ENCODE results near the gene MVK.

MVK gene

GRCh38 chr12:109545826-109546225 lies 27.8 kb upstream of the MVK start:
- no peak for DNase-seq (ENCODE audit: low spot score)

GRCh38 chr12:109547286-109547685 lies 26.3 kb upstream of the MVK start:
- no peak for DNase-seq (ENCODE audit: low spot score)

- DNase-seq (ENCODE audit: low spot score): no peak
Observed at GRCh38 chr12:109548258-109548657, 25.3 kb upstream of the MVK start.

GRCh38 chr12:109549613-109550270 lies 23.9 kb upstream of the MVK start:
- no peak for DNase-seq (ENCODE audit: low spot score)

- DNase-seq (ENCODE audit: low spot score): no peak
Observed at GRCh38 chr12:109550281-109550680, 23.3 kb upstream of the MVK start.

- no peak for DNase-seq (ENCODE audit: low spot score)
Observed at GRCh38 chr12:109551108-109551507, 22.5 kb upstream of the MVK start.

GRCh38 chr12:109552971-109553370 lies 20.6 kb upstream of the MVK start:
- no peak for DNase-seq (ENCODE audit: low spot score)

- no peak for DNase-seq (ENCODE audit: low spot score)
Observed at GRCh38 chr12:109553483-109553882, 20.1 kb upstream of the MVK start.

GRCh38 chr12:109553906-109554500 lies 19.6 kb upstream of the MVK start:
- DNase-seq (ENCODE audit: low spot score): no peak

GRCh38 chr12:109554761-109555160 lies 18.8 kb upstream of the MVK start:
- no peak for DNase-seq (ENCODE audit: low spot score)

GRCh38 chr12:109555431-109556315 lies 17.9 kb upstream of the MVK start:
- no peak for DNase-seq (ENCODE audit: low spot score)

- DNase-seq (ENCODE audit: low spot score): no peak
Observed at GRCh38 chr12:109557200-109557599, 16.4 kb upstream of the MVK start.

GRCh38 chr12:109557805-109558204 lies 15.8 kb upstream of the MVK start:
- no peak for DNase-seq (ENCODE audit: low spot score)

- DNase-seq (ENCODE audit: low spot score): no peak
Observed at GRCh38 chr12:109558374-109559199, 15.0 kb upstream of the MVK start.

- no peak for DNase-seq (ENCODE audit: low spot score)
Observed at GRCh38 chr12:109559200-109559505, 14.4 kb upstream of the MVK start.

GRCh38 chr12:109559601-109560000 lies 14.0 kb upstream of the MVK start:
- no peak for DNase-seq (ENCODE audit: low spot score)

GRCh38 chr12:109560867-109561710 lies 12.5 kb upstream of the MVK start:
- no peak for DNase-seq (ENCODE audit: low spot score)

GRCh38 chr12:109561711-109562030 lies 11.9 kb upstream of the MVK start:
- DNase-seq (ENCODE audit: low spot score): no peak

GRCh38 chr12:109562871-109563270 lies 10.7 kb upstream of the MVK start:
- DNase-seq (ENCODE audit: low spot score): no peak

- DNase-seq (ENCODE audit: low spot score): no peak
Observed at GRCh38 chr12:109563291-109564284, 10.0 kb upstream of the MVK start.

Data from Ammon's horn (tissue), 1 donor.